CD4-positive, alpha-beta memory T cell (primary cell): Measurements from ENCODE around the gene FOXO3. TPM values are rescaled to one million over a fixed set of nuclear protein-coding genes. Genes with fewer than 3 reads are reported as not detected.
A peak's percentile ranks its signal among the peaks of the same experiment; 100 is the strongest.

Source experiments
- CTCF ChIA-PET: fragments of 350-600 bp; sonication (Branson Sonifier 250); formaldehyde crosslinking; loops from one replicate; lab custom pipeline; 2021; ENCODE audit warnings: inconsistent platforms; ENCODE audit not compliant: partially characterized antibody; lab: Charles Lee
- POLR2A ChIA-PET: fragments of 350-600 bp; sonication (Branson Sonifier 250); formaldehyde crosslinking; loops from one replicate; lab custom pipeline; 2021; ENCODE audit not compliant: partially characterized antibody; lab: Charles Lee
- DNase-seq, 5 donors: peaks; one replicate each; pipeline versions ENCODE4 v3.0.0 to v3.0.0-alpha.2; 2020 to 2022; ENCODE audit warnings: mixed read lengths in 1 of 5
- H3K27ac ChIP-seq: one replicate; pipeline ENCODE4 v1.7.0; 2013; ENCODE audit warnings: low read depth, low read length
- H3K27me3 ChIP-seq: 2 replicates; pipeline ENCODE4 v1.7.0; 2013; ENCODE audit warnings: mild to moderate bottlenecking, low read length, moderate library complexity; ENCODE audit not compliant: insufficient read depth
- H3K36me3 ChIP-seq: 2 replicates; pipeline ENCODE4 v1.7.0; 2013; ENCODE audit warnings: mild to moderate bottlenecking, low read length, moderate library complexity; ENCODE audit not compliant: insufficient read depth
- H3K4me1 ChIP-seq: 2 replicates; pipeline ENCODE4 v1.7.0; 2013; ENCODE audit warnings: mild to moderate bottlenecking, low read length, moderate library complexity; ENCODE audit not compliant: insufficient read depth
- H3K4me3 ChIP-seq, 2 donors: one replicate each; pipeline ENCODE4 v1.7.0; 2013; ENCODE audit warnings: low read length in 2 of 2, mild to moderate bottlenecking in 1 of 2
- H3K9me3 ChIP-seq, 2 donors: one replicate each; pipeline ENCODE4 v1.7.0; 2013; ENCODE audit warnings: low read length in 2 of 2, control low read depth in 1 of 2; ENCODE audit not compliant: control insufficient read depth in 1 of 2
- H3K27ac Mint-ChIP-seq, 7 donors: one replicate each; pipeline ENCODE4 v1.8.0; 2020 to 2021; ENCODE audit warnings: mixed read lengths in 7 of 7, mild to moderate bottlenecking in 6 of 7, inconsistent platforms in 3 of 7, moderate library complexity in 3 of 7
- H3K27me3 Mint-ChIP-seq, 2 donors: one replicate each; pipeline ENCODE4 v1.8.0; 2020 to 2021; ENCODE audit warnings: mixed read lengths in 2 of 2
- H3K36me3 Mint-ChIP-seq, 2 donors: one replicate each; pipeline ENCODE4 v1.8.0; 2020 to 2021; ENCODE audit warnings: mixed read lengths in 2 of 2, inconsistent platforms in 1 of 2, mild to moderate bottlenecking in 1 of 2
- H3K4me1 Mint-ChIP-seq, 4 donors: one replicate each; pipeline ENCODE4 v1.8.0; 2020 to 2021; ENCODE audit warnings: mixed read lengths in 4 of 4, mild to moderate bottlenecking in 1 of 4
- H3K4me3 Mint-ChIP-seq, 8 donors: one replicate each; pipeline ENCODE4 v1.8.0; 2020 to 2021; ENCODE audit warnings: mixed read lengths in 8 of 8, mild to moderate bottlenecking in 7 of 8, moderate library complexity in 6 of 8, inconsistent platforms in 3 of 8
- H3K9me3 Mint-ChIP-seq, 8 donors: one replicate each; pipeline ENCODE4 v1.8.0; 2020 to 2021; ENCODE audit warnings: mixed read lengths in 8 of 8, mild to moderate bottlenecking in 5 of 8, inconsistent platforms in 3 of 8, moderate library complexity in 1 of 8
- intact Hi-C: fragments of 100-400 bp; cut with micrococcal nuclease; formaldehyde crosslinking; loops from one replicate; pipeline ENCODE4 v1.15.1; 2023
- polyA plus RNA-seq, 2 donors: library from polyadenylated mRNA; unstranded; fragments of 300-500 nt; fragmentation: Illumina TruSeq; gene quantifications; one replicate each; pipeline ENCODE4 v1.2.3, GENCODE V29; 2021
- total RNA-seq, 2 experiments: library from RNA; stranded (reverse); gene quantifications; one replicate each; pipeline ENCODE4 v1.2.3, GENCODE V29; 2021

FOXO3 gene
- total and polyA plus RNA-seq, 4 experiments from 2014 or later: 18.3 to 27.0 (median 25.0) TPM

DNA sequence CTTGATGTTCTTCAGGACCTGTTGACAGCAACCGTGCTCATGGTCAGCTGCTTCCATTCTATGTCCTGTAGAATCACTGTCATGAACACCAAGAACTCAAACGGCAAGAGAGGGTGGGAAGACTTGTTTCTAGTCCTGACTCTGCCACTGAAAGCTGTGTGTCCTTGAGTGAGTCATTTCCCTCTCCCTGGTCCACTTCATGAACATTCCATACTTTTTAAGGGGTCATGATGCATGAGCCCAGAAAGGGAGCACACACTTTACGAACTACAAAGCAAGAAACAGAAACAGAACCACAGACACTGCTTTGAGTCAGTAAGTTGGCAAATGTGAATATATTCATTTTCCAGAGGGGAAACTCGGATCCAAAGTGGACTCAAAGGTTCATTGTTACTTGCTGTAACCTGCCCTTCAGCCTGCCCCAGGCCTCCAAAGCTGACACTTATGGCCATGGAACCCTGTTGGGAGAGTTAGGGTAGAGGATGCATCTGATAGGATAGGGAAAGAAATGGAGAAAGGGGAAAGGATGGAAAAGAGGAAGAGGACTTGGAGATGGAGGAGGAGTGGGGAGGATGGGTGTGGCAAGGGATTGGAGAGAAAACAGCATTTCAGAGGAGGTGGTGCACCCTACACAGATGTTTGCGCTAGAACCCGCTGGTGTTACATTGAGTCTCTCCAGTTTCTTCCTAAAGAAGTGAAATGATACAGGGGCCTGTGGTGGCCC, 129.8 kb downstream of the FOXO3 start:
- no peaks in the 10 kb centered on the region for H3K4me1 ChIP-seq
- H3K4me3 ChIP-seq: no peak overlapping the region
- H3K27me3 Mint-ChIP-seq: no peaks in the 10 kb centered on the region
- ChIA-PET CTCF (no interaction called here), POLR2A (no interaction called here)
- peaks cover 17 to 26% of the 10 kb centered on the region in 2 donors for H3K36me3 Mint-ChIP-seq
- H3K9me3 Mint-ChIP-seq: no peaks in the 10 kb centered on the region
- H3K9me3 ChIP-seq: no peaks in the 10 kb centered on the region
- no peak for DNase-seq
- intact Hi-C loops: no loop called here
- no peak overlapping the region for H3K4me3 Mint-ChIP-seq
- no peaks in the 10 kb centered on the region for H3K4me1 Mint-ChIP-seq
- no peaks in the 10 kb centered on the region for H3K27me3 ChIP-seq
- H3K36me3 ChIP-seq: no peaks in the 10 kb centered on the region
- peak overlapping the region in 2 of 7 donors; percentile 21 to 31 for H3K27ac Mint-ChIP-seq
- H3K27ac ChIP-seq: no peak overlapping the region

DNA sequence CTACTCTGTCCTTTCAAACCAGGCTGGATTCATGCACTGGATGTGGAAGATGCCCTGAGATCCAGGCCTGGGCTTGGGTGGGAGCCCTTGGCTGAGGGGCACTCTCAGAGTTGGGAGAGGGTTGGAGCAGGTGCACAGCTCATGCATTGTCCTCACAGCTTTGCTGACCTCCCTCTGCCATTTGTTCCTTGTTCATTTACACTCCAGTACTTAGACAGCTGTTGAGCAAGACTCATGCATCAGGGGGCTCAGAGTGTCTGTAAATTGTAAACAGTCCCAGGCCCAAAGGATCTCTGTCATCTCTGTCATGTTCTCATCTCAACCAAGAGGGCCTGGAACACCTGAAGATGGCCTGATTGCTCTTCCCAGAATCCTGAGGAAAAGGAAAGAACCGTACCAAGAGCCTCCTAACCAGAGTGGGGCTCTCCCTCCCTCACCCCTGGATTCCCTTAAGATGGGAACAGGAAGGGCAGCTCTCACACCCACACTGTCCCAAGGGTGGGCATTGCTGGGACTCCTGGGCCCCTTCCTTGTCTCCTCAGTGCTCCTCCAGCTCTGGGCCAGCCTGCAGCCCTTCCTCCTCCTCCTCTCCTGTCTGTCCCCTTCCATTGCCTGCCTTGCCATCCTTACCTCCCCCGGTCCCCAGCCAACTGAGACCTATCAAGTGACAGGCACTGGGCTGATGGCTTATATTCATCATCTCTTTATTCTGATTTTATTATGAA, 132.9 kb downstream of the FOXO3 start:
- ChIA-PET POLR2A (no interaction called here), CTCF (no interaction called here)
- Mint-ChIP-seq H3K4me1 (no peaks in the 10 kb centered on the region), H3K27me3 (no peaks in the 10 kb centered on the region), H3K36me3 (peaks cover 0 to 4% of the 10 kb centered on the region in 2 donors), H3K27ac (no peak overlapping the region), H3K9me3 (peaks cover 0 to under 1% (median 0%) of the 10 kb centered on the region in 8 donors), H3K4me3 (no peak overlapping the region)
- Histone ChIP-seq H3K9me3 (no peaks in the 10 kb centered on the region), H3K27ac (no peak overlapping the region), H3K36me3 (no peaks in the 10 kb centered on the region), H3K4me3 (no peak overlapping the region), H3K27me3 (no peaks in the 10 kb centered on the region), H3K4me1 (no peaks in the 10 kb centered on the region)
- DNase-seq: no peak
- intact Hi-C loops: no loop called here

DNA sequence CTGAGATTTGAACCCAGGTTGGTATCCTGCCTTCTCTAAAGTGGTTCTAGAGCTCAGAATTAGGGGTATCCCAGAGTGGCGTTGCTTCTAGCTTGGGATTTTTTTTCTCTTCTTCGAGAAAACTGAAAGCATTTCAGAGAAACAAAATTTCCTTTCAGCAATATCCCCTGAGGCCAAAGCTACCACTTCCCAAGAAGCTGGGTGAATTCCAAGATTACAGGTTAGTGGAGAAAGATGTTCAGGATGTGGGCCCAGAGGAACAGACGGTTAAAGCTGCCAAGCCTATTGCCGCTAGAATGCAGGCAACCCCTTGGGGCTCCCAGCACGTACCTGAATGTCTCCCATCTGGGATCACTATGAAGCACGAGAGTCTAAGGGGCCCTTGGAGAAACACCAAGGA, 134.1 kb downstream of the FOXO3 start:
- Histone ChIP-seq H3K27me3 (no peaks in the 10 kb centered on the region), H3K36me3 (no peaks in the 10 kb centered on the region), H3K4me3 (no peak overlapping the region), H3K27ac (no peak overlapping the region), H3K4me1 (no peaks in the 10 kb centered on the region), H3K9me3 (no peaks in the 10 kb centered on the region)
- H3K27ac Mint-ChIP-seq: no peak overlapping the region
- ChIA-PET CTCF (no interaction called here), POLR2A (no interaction called here)
- DNase-seq: no peak
- H3K9me3 Mint-ChIP-seq: peaks cover 0 to 3% (median 0%) of the 10 kb centered on the region in 8 donors
- H3K4me1 Mint-ChIP-seq: no peaks in the 10 kb centered on the region
- no peaks in the 10 kb centered on the region for H3K27me3 Mint-ChIP-seq
- H3K36me3 Mint-ChIP-seq: peaks cover 0 to 4% of the 10 kb centered on the region in 2 donors
- intact Hi-C loops: no loop called here
- H3K4me3 Mint-ChIP-seq: no peak overlapping the region

DNA sequence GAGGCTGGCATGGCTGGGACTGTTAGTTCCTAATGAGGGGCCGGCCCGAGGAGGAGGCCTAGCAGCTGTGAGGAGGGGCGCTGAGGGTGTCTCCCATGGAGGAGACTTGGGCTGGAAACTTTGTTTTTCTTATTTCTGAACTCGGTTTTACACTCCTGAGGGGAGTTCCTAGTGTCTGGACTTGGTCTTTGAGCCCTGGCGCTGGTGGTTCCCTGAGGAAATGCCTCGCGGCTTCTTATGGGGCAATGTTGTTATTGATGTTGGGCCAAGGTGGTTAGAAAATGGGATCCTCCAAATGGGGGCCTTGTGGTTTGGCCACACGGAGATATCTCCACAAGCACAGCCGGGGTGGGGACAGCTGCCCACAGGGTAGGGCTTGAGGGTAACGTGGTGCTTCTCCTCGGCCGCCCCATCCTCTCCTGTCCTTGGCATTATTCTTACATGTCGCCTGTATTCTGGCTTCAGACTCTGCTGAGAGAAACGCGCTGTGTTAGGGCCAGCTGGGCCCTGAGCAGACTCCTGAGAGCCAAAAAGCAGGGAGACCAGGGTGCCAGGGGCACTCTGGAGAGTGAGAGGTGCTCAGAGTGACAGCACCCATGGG, 136.9 kb downstream of the FOXO3 start:
- Mint-ChIP-seq H3K9me3 (peaks cover 0 to 25% (median 17%) of the 10 kb centered on the region in 8 donors), H3K36me3 (peaks cover 5 to 9% of the 10 kb centered on the region in 2 donors), H3K27me3 (no peaks in the 10 kb centered on the region), H3K4me3 (no peak overlapping the region), H3K27ac (no peak overlapping the region), H3K4me1 (no peaks in the 10 kb centered on the region)
- intact Hi-C loops: no loop called here
- CTCF ChIA-PET: no interaction called here
- Histone ChIP-seq H3K9me3 (peaks cover 0 to 5% of the 10 kb centered on the region in 2 donors), H3K4me3 (no peak overlapping the region), H3K36me3 (no peaks in the 10 kb centered on the region), H3K27ac (no peak overlapping the region), H3K4me1 (no peaks in the 10 kb centered on the region), H3K27me3 (no peaks in the 10 kb centered on the region)
- POLR2A ChIA-PET: no interaction called here
- DNase-seq: no peak

DNA sequence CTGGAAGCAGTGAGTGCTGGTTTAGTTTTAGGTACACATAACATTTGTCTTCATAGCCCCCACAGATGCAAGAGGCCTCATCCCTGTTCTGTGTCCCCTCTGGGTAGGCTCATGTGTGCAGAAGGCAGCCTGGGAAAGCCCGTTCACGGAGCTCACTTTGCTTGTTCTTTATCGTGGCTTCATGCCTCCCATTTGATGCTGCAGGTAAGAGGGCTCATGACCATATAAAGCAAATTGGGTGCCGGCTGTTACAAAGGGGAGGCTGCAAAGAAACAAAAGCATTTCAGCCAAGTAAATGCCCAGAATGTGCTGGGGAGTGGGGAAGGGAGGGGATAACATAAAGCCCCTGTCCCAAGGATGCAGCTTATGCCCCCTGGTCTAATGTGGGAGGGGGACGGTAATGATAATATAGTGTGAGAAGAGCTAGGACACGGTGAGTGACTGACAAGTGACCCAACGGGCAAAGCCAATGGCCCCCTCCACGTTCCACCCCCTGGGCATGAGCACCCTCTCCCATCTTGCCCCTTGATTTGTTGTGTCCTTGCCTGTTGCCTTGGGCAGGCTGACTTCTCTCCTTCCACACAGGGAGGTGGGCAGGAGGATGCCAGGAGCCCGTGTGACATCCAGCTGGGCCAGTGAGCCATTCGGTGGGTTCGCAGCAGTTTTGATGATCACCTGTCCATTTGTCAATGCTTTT, 138.0 kb downstream of the FOXO3 start:
- intact Hi-C loops: no loop called here

DNA sequence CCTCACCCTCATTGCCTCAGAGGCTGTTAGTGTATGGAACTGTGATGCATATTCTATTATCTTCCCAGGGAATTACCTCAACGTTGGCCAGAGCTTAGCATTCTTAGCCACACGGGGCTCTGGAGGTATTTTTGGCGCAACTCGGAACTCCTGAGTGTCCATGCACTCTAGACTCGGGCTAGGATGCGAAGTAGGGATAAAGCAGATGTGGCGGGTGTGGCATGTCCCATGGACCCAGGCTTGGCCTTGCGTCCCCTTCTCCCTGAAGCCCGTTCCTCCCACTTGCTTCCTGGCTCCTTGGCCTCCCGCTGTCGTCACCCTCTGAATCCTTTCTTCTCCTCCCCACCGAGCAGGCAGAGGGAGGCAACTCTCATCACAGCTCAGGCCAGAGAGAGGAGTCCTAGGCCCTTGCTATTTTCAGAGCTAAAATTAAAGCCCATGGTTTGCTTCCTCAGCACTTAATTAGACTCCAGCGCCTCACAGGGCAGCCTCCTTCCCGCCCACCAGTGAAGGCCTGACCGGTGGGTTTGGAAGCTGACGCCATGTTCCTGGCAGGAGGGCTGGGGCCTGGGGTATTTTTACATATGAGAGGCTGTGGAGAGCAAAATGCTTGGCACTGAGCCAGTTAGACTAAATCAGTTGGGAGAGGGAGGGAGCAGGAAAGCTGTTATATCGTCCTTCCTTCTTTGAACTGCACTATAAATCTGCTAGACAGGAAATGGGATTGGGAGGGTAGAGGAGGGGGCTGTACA, 138.7 kb downstream of the FOXO3 start:
- H3K27me3 Mint-ChIP-seq: no peaks in the 10 kb centered on the region
- no peaks in the 10 kb centered on the region for H3K4me1 ChIP-seq
- peaks cover 9 to 10% of the 10 kb centered on the region in 2 donors for H3K36me3 Mint-ChIP-seq
- no peak overlapping the region for H3K27ac ChIP-seq
- no peak overlapping the region for H3K27ac Mint-ChIP-seq
- peaks cover 0 to 31% (median 23%) of the 10 kb centered on the region in 8 donors for H3K9me3 Mint-ChIP-seq
- intact Hi-C loops: no loop called here
- CTCF ChIA-PET: no interaction called here
- POLR2A ChIA-PET: no interaction called here
- no peaks in the 10 kb centered on the region for H3K36me3 ChIP-seq
- peaks cover 0 to 5% of the 10 kb centered on the region in 2 donors for H3K9me3 ChIP-seq
- no peak overlapping the region for H3K4me3 ChIP-seq
- H3K4me3 Mint-ChIP-seq: no peak overlapping the region
- peaks cover 0 to 5% (median 0%) of the 10 kb centered on the region in 4 donors for H3K4me1 Mint-ChIP-seq
- no peaks in the 10 kb centered on the region for H3K27me3 ChIP-seq
- DNase-seq: no peak

More for the DNA sequence above, 138.0 kb downstream of the FOXO3 start:
- H3K36me3 ChIP-seq: no peaks in the 10 kb centered on the region
- peaks cover 0 to 5% (median 0%) of the 10 kb centered on the region in 4 donors for H3K4me1 Mint-ChIP-seq
- ChIA-PET CTCF (no interaction called here), POLR2A (no interaction called here)
- H3K9me3 Mint-ChIP-seq: peaks cover 0 to 31% (median 23%) of the 10 kb centered on the region in 8 donors
- H3K9me3 ChIP-seq: peaks cover 0 to 5% of the 10 kb centered on the region in 2 donors
- H3K4me1 ChIP-seq: no peaks in the 10 kb centered on the region
- H3K27ac Mint-ChIP-seq: no peak overlapping the region
- H3K27ac ChIP-seq: no peak overlapping the region
- H3K4me3 ChIP-seq: no peak overlapping the region
- DNase-seq: no peak
- no peaks in the 10 kb centered on the region for H3K27me3 Mint-ChIP-seq
- H3K4me3 Mint-ChIP-seq: no peak overlapping the region
- no peaks in the 10 kb centered on the region for H3K27me3 ChIP-seq
- H3K36me3 Mint-ChIP-seq: peaks cover 9 to 10% of the 10 kb centered on the region in 2 donors
